Stimulated activated CD4-positive, alpha-beta T cell treated with anti-CD3 and anti-CD28 coated beads, Interleukin-12 subunit alpha, Interleukin-12 subunit beta, amount 100 ng/mL, for 4 hours (primary cell): ENCODE measurements around the gene ZC3HAV1L.
A peak's percentile ranks its signal among the peaks of the same experiment; 100 is the strongest.
"Not testable (repeated sequence)": the region's sequence is repeated elsewhere in the genome, so short reads cannot be mapped to it uniquely, and the experiment has no call there.

Source experiments
- DNase-seq: peaks from one replicate; pipeline ENCODE4 v3.0.0-alpha.2; 2020

The ZC3HAV1L gene

DNA sequence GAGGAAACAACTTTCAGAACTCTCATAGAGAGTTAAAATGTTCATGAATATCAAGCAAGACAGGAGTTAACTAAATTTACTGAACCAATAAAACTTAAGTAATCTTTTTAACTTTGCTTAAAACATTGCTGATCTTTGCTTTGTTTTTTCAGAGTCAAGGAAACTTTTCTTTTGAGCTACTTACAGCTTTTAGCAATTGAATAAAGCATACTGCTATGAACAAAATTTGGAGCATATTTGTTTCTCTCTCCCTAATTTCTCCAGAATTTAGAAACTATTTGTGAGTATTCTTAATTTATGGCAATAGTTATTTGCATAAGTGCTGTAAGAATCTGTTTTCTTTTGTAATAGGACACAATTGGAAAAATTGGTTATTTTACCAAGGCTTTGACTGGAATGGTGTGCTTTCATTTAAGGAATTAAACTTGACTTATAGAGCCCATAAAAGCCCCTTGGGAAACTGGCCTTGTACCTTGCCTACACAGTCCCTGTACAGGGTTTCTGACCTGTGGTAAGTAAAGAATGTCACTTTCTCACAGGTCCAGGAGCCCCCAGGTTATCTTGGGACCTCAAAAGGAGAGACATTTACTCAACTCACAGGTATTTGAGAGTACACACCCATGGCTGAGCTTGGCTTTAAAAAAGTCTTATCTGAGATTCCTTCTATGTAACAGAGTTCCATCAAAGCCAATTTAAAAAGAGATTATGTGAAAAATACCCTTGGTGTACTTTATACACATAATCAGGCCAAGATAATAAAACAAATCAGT is 31.3 kb downstream of the ZC3HAV1L start:
- DNase-seq, result no peak

- no peak for DNase-seq
Observed at GRCh38 chr7:138999414-138999813, 36.4 kb downstream of the ZC3HAV1L start.

DNA sequence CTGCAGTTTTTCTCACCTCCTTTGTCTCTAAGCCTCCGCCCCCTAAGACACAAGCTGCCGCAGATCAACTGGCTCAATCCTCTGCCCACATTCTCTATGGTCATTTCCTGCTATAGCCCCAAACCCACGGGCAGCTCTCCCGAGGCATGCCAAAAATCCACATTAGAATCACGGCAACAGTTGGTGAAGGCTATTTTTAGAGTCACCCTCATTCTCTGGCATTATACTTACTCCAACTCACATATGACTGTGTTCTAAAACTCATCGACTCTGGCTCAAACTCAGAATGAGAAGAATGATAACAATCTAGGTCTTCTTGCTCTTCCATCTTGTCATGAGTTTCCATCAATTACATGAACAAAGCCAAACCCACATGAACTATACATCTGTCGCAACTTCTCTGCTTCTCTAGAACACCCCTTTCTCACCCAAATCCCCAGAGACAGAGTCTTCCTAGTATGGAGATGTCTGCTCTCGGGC is 43.8 kb downstream of the ZC3HAV1L start:
- no peak for DNase-seq

DNA sequence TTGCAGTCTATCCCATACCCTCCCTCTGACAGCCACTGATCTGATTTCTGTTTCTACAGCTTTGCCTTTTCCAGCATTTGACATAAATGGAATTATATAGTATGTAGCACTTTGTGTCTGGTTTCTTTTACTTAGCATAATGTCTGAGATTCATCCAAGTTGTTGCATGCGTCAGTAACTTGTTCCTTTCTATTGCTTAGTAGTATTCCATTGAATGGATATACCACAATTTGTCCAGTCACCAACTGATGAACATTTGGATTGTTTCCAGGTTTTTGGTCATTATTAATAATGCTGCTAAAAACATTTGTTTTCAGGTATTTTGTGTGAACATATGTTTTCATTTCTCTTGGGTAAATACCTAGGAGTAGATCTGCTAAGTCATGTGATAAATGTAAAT is 48.2 kb downstream of the ZC3HAV1L start:
- no peak for DNase-seq

- no peak for DNase-seq
Observed at GRCh38 chr7:138982204-138982623, 53.6 kb downstream of the ZC3HAV1L start.

DNA sequence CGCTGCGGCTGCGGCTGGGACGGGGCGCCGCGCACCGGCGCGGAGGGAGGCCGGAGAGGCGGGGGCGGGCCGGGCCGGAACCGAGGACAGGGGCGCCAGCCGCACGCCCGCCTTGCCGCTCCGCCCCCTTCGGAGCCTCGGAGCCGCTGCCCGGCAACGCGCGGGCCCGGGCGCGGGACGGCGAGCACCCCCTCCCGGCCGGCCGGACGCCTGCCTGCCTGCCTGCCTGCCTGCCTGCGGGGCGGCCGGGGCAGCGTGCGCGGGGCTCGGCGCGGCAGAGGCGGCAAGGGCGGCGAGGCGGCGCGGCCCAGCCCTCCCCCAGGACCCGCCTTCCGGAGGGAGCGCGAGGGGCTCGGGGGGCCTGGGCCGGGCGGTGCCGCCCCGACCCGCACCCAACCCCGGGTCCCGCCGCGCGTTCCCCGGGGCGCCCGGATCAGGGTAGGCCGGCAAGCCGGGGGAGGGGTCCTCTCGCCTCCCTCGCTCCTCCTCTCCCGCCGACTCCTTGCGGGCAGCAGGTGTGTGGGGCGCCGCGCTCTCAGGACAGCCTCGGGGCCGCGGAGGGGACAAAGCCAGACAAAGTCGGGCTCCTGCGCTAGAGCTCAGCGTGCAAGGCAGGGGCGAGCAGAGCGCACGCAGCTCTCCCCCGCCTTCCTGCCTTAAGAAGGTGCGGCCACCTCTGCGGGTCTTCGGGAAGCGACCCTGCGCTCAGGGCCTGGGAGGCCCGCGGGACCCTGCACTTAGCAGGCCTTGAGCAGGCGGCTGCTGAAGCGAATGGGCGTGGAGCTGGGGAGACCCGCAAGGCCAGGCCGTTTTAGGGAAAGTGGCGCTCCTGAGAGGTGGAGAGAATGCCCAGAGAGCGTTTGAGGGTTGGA is 54.3 kb downstream of the ZC3HAV1L start, which contains the start of gene KIAA1549:
KIAA1549 (minus strand) TSS at position 58 of the 872 bp plus-strand sequence. CDS start 120 bp downstream, outside the sequence.
- DNase-seq, result peak; percentile 50

GRCh38 chr7:138980563-138981291 is 55.1 kb downstream of the ZC3HAV1L start:
- DNase-seq, result peak; percentile 1

DNA sequence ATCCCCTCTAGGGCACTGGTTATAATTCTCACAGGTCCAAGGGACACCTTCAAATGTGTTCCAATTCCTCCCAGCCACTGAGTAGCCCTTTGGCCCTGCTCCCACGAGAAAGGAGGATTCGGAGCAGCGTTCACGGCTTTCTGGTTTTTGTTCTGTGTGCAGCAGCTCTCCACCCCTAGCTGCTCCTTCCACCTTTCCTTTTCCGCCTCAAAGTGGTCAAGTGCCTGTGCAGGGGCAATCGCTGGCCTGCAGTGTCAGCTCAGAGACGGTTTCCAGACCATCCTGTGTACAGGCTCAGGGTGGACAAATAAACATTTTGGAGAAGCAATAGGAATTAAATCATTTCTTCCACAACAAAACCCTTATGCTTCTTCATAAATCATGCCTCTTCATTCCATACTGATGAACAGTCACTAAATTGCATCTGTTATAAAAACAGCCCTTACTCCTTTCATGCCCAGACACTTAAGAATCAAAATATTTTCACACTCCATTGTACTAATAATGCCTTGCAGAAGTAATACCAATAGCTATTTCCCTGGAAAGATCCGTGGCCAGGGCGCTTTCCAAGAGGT is 55.8 kb downstream of the ZC3HAV1L start:
- DNase-seq, result no peak

- no peak for DNase-seq
Observed at GRCh38 chr7:138979226-138979979, 56.4 kb downstream of the ZC3HAV1L start.

GRCh38 chr7:138978541-138979184 is 57.2 kb downstream of the ZC3HAV1L start:
- no peak for DNase-seq

GRCh38 chr7:138976161-138976560 is 59.7 kb downstream of the ZC3HAV1L start:
- not testable (repeated sequence) for DNase-seq
